Measurements from ENCODE around the gene MRPL19. TPM values are rescaled to one million over a fixed set of nuclear protein-coding genes. Genes with fewer than 3 reads are reported as not detected.
"Not testable (repeated sequence)": the region's sequence is repeated elsewhere in the genome, so short reads cannot be mapped to it uniquely, and the experiment has no call there.

MRPL19 gene
- total RNA-seq, 1 experiment from 2014 or later = 50.2 TPM

DNA sequence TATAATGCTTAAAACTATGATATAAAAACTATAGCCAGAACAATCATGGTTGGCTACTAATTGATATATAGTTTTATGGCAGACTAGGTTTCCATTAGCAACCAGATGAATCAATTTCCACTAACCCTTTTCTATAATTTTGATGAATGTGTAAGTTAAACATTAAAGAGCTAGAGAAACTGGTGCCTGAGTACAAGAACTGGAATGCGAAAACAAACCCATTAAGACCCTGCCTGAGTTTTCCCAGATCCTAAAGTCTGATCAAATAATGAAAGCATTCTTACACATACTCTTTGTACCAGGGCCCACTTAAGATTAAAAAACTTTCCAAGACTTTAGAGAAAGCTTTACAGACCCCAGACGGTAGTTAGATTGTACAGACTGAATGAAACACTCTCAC lies 21.3 kb downstream of the MRPL19 start:
- DNase-seq (ENCODE audit: low read depth, low spot score) (no peak), ATAC-seq (no peak)
- in situ Hi-C loops (cut with HindIII; ENCODE audit: low pct_unique_long_range_greater_than_20kb, low sequenced_read_pairs) (no loop called here), intact Hi-C loops (cut with micrococcal nuclease; ENCODE audit: unreplicated experiment) (no loop called here)
- TF ChIP-seq SIN3A (IDR thresholded peaks at IDR 0.05; ENCODE audit: borderline replicate concordance, insufficient read depth, low read depth, low read length) = no peak
- TF ChIP-seq, protein P1, sequence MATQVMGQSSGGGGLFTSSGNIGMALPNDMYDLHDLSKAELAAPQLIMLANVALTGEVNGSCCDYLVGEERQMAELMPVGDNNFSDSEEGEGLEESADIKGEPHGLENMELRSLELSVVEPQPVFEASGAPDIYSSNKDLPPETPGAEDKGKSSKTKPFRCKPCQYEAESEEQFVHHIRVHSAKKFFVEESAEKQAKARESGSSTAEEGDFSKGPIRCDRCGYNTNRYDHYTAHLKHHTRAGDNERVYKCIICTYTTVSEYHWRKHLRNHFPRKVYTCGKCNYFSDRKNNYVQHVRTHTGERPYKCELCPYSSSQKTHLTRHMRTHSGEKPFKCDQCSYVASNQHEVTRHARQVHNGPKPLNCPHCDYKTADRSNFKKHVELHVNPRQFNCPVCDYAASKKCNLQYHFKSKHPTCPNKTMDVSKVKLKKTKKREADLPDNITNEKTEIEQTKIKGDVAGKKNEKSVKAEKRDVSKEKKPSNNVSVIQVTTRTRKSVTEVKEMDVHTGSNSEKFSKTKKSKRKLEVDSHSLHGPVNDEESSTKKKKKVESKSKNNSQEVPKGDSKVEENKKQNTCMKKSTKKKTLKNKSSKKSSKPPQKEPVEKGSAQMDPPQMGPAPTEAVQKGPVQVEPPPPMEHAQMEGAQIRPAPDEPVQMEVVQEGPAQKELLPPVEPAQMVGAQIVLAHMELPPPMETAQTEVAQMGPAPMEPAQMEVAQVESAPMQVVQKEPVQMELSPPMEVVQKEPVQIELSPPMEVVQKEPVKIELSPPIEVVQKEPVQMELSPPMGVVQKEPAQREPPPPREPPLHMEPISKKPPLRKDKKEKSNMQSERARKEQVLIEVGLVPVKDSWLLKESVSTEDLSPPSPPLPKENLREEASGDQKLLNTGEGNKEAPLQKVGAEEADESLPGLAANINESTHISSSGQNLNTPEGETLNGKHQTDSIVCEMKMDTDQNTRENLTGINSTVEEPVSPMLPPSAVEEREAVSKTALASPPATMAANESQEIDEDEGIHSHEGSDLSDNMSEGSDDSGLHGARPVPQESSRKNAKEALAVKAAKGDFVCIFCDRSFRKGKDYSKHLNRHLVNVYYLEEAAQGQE (IDR thresholded peaks at IDR 0.05; ENCODE audit: insufficient read depth in 1 of 2, low read depth in 2 of 2, low read length in 1 of 2) = no peak
- no peak for TF ChIP-seq CTCF (IDR thresholded peaks at IDR 0.05)
- TF ChIP-seq TCF7L2 (IDR thresholded peaks at IDR 0.05; ENCODE audit: low read depth, low read length) = no peak
- no peak for TF ChIP-seq POLR2AphosphoS5 (IDR thresholded peaks at IDR 0.05; ENCODE audit: low read depth, low read length)
- H3K4me3 ChIP-seq (ENCODE audit: low read depth in 2 of 2, low read length in 2 of 2) = no peak overlapping the region
- no peaks in the 10 kb centered on the region for H3K27me3 ChIP-seq (ENCODE audit: control insufficient read depth, insufficient read depth, low read length)
- POLR2A ChIA-PET = no interaction called here
- H3K4me1 ChIP-seq (ENCODE audit: control insufficient read depth, insufficient read depth, low read length) = no peaks in the 10 kb centered on the region
- H3K36me3 ChIP-seq (ENCODE audit: control insufficient read depth, insufficient read depth, low read length) = peaks cover 19% of the 10 kb centered on the region
- H3K27ac ChIP-seq (ENCODE audit: low read length) = no peak overlapping the region
- no peaks in the 10 kb centered on the region for H3K9me3 ChIP-seq (ENCODE audit: control insufficient read depth, insufficient read depth, low read depth, low read length)
- CTCF ChIA-PET = no interaction called here
- no TSS peak for BruUV-seq (replicated peaks)

DNA sequence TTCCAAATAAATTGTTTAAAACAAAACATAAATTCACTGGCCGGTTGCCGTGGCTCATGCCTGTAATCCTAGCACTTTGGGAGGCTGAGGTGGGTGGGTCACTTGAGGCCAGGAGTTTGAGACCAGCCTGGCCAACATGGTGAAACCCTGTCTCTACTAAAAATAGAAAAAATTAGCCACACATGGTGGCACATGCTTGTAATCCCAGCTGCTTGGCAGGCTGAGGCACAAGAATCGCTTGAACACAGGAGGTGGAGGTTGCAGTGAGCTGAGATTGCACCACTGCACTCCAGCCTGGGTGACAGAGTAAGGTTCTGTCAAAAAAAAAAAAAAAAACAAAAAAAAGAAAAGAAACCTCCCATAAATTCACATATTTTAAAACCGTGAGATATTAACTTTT lies 28.8 kb downstream of the MRPL19 start:
- H3K4me3 ChIP-seq (ENCODE audit: low read depth in 2 of 2, low read length in 2 of 2); H3K9me3 ChIP-seq (ENCODE audit: control insufficient read depth, insufficient read depth, low read depth, low read length); H3K27me3 ChIP-seq (ENCODE audit: control insufficient read depth, insufficient read depth, low read length); BruUV-seq (replicated peaks); intact Hi-C loops (cut with micrococcal nuclease; ENCODE audit: unreplicated experiment); H3K4me1 ChIP-seq (ENCODE audit: control insufficient read depth, insufficient read depth, low read length); H3K27ac ChIP-seq (ENCODE audit: low read length); H3K36me3 ChIP-seq (ENCODE audit: control insufficient read depth, insufficient read depth, low read length); CTCF ChIA-PET; DNase-seq (ENCODE audit: low read depth, low spot score); in situ Hi-C loops (cut with HindIII; ENCODE audit: low pct_unique_long_range_greater_than_20kb, low sequenced_read_pairs); POLR2A ChIA-PET; ATAC-seq: not testable (repeated sequence)

GRCh38 chr2:75675908-75676307 lies 29.3 kb downstream of the MRPL19 start:
- Histone ChIP-seq H3K4me1 (ENCODE audit: control insufficient read depth, insufficient read depth, low read length) (no peaks in the 10 kb centered on the region), H3K4me3 (ENCODE audit: low read depth in 2 of 2, low read length in 2 of 2) (no peak overlapping the region), H3K27ac (ENCODE audit: low read length) (no peak overlapping the region), H3K9me3 (ENCODE audit: control insufficient read depth, insufficient read depth, low read depth, low read length) (no peaks in the 10 kb centered on the region), H3K36me3 (ENCODE audit: control insufficient read depth, insufficient read depth, low read length) (peaks cover 4% of the 10 kb centered on the region; the same call in 1 of the 2 replicates), H3K27me3 (ENCODE audit: control insufficient read depth, insufficient read depth, low read length) (no peaks in the 10 kb centered on the region)
- POLR2A ChIA-PET = no interaction called here
- BruUV-seq (replicated peaks) = no TSS peak
- DNase-seq (ENCODE audit: low read depth, low spot score) = no peak
- intact Hi-C loops (cut with micrococcal nuclease; ENCODE audit: unreplicated experiment) (no loop called here), in situ Hi-C loops (cut with HindIII; ENCODE audit: low pct_unique_long_range_greater_than_20kb, low sequenced_read_pairs) (no loop called here)
- no peak for ATAC-seq
- TF ChIP-seq POLR2AphosphoS5 (IDR thresholded peaks at IDR 0.05; ENCODE audit: low read depth, low read length) (no peak), SIN3A (IDR thresholded peaks at IDR 0.05; ENCODE audit: borderline replicate concordance, insufficient read depth, low read depth, low read length) (no peak)
- TF ChIP-seq, protein P1 (IDR thresholded peaks at IDR 0.05; ENCODE audit: insufficient read depth in 1 of 2, low read depth in 2 of 2, low read length in 1 of 2) = no peak
- CTCF ChIA-PET = no interaction called here
